Muscle layer of colon (tissue), 2 donors: ENCODE measurements around the gene IFNL2.
"Not testable (repeated sequence)": the region's sequence is repeated elsewhere in the genome, so short reads cannot be mapped to it uniquely, and the experiment has no call there.

ENCODE experiments used
- H3K27ac ChIP-seq: one replicate; pipeline ENCODE4 v1.7.0; 2013; ENCODE audit warnings: low read depth, mild to moderate bottlenecking, low read length, moderate library complexity
- H3K27me3 ChIP-seq, 2 donors: one replicate each; pipeline ENCODE4 v1.7.0; 2013; ENCODE audit warnings: low read length in 2 of 2, mild to moderate bottlenecking in 2 of 2; ENCODE audit not compliant: insufficient read depth in 2 of 2, control insufficient read depth in 1 of 2
- H3K36me3 ChIP-seq: one replicate; pipeline ENCODE4 v1.7.0; 2013; ENCODE audit warnings: mild to moderate bottlenecking, low read length; ENCODE audit not compliant: insufficient read depth
- H3K4me1 ChIP-seq: one replicate; pipeline ENCODE4 v1.7.0; 2013; ENCODE audit warnings: mild to moderate bottlenecking, low read length; ENCODE audit not compliant: insufficient read depth
- H3K4me3 ChIP-seq, 2 donors: one replicate each; pipeline ENCODE4 v1.7.0; 2013; ENCODE audit warnings: low read length in 2 of 2, low read depth in 1 of 2, mild to moderate bottlenecking in 1 of 2, moderate library complexity in 1 of 2
- H3K9ac ChIP-seq: one replicate; pipeline ENCODE4 v1.7.0; 2013; ENCODE audit warnings: low read length
- H3K9me3 ChIP-seq: one replicate; pipeline ENCODE4 v1.7.0; 2013; ENCODE audit warnings: mild to moderate bottlenecking, low read length
- donor health status: abdominal sarcoma.
- donor health status: Adenocarcinoma of cecum.

Gene IFNL2

GRCh38 chr19:39301021-39301420, 32.8 kb downstream of the IFNL2 start:
- H3K27me3 ChIP-seq, result peaks cover 5 to 26% of the 10 kb centered on the region in 2 donors
- H3K4me3 ChIP-seq, result no peak overlapping the region
- H3K9me3 ChIP-seq, result no peaks in the 10 kb centered on the region
- H3K27ac ChIP-seq, result no peak overlapping the region
- H3K36me3 ChIP-seq, result no peaks in the 10 kb centered on the region
- no peak overlapping the region for H3K9ac ChIP-seq
- H3K4me1 ChIP-seq, result no peaks in the 10 kb centered on the region

GRCh38 chr19:39301562-39301961, 33.4 kb downstream of the IFNL2 start:
- H3K9ac ChIP-seq, result no peak overlapping the region
- H3K4me1 ChIP-seq, result no peaks in the 10 kb centered on the region
- H3K27ac ChIP-seq, result no peak overlapping the region
- no peak overlapping the region for H3K4me3 ChIP-seq
- peaks cover 5 to 31% of the 10 kb centered on the region in 2 donors for H3K27me3 ChIP-seq
- H3K9me3 ChIP-seq, result no peaks in the 10 kb centered on the region
- H3K36me3 ChIP-seq, result no peaks in the 10 kb centered on the region

GRCh38 chr19:39303373-39304184, 35.4 kb downstream of the IFNL2 start:
- Histone ChIP-seq H3K27ac (no peak overlapping the region), H3K36me3 (no peaks in the 10 kb centered on the region), H3K4me1 (no peaks in the 10 kb centered on the region), H3K4me3 (no peak overlapping the region), H3K9ac (no peak overlapping the region), H3K27me3 (peaks cover 12 to 45% of the 10 kb centered on the region in 2 donors), H3K9me3 (no peaks in the 10 kb centered on the region)

GRCh38 chr19:39304185-39304513, 36.0 kb downstream of the IFNL2 start:
- no peak overlapping the region for H3K27ac ChIP-seq
- no peaks in the 10 kb centered on the region for H3K4me1 ChIP-seq
- H3K9me3 ChIP-seq, result no peaks in the 10 kb centered on the region
- peaks cover 16 to 51% of the 10 kb centered on the region in 2 donors for H3K27me3 ChIP-seq
- no peak overlapping the region for H3K9ac ChIP-seq
- no peak overlapping the region for H3K4me3 ChIP-seq
- H3K36me3 ChIP-seq, result no peaks in the 10 kb centered on the region

- H3K27me3 ChIP-seq, result peaks cover 16 to 53% of the 10 kb centered on the region in 2 donors
- no peak overlapping the region for H3K9ac ChIP-seq
- H3K4me3 ChIP-seq, result no peak overlapping the region
- H3K36me3 ChIP-seq, result no peaks in the 10 kb centered on the region
- no peaks in the 10 kb centered on the region for H3K4me1 ChIP-seq
- H3K9me3 ChIP-seq, result no peaks in the 10 kb centered on the region
- no peak overlapping the region for H3K27ac ChIP-seq
Measured at GRCh38 chr19:39304701-39305571, 36.7 kb downstream of the IFNL2 start.

- H3K9me3 ChIP-seq, result no peaks in the 10 kb centered on the region
- no peak overlapping the region for H3K9ac ChIP-seq
- H3K4me3 ChIP-seq, result no peak overlapping the region
- no peaks in the 10 kb centered on the region for H3K4me1 ChIP-seq
- H3K27me3 ChIP-seq, result peaks cover 16 to 53% of the 10 kb centered on the region in 2 donors
- no peaks in the 10 kb centered on the region for H3K36me3 ChIP-seq
- no peak overlapping the region for H3K27ac ChIP-seq
Measured at GRCh38 chr19:39306075-39306474, 37.9 kb downstream of the IFNL2 start.

- no peaks in the 10 kb centered on the region for H3K9me3 ChIP-seq
- no peaks in the 10 kb centered on the region for H3K36me3 ChIP-seq
- H3K4me3 ChIP-seq, result no peak overlapping the region
- no peak overlapping the region for H3K27ac ChIP-seq
- H3K27me3 ChIP-seq, result peaks cover 16 to 53% of the 10 kb centered on the region in 2 donors
- H3K4me1 ChIP-seq, result no peaks in the 10 kb centered on the region
- H3K9ac ChIP-seq, result no peak overlapping the region
Measured at GRCh38 chr19:39307046-39307821, 39.0 kb downstream of the IFNL2 start.

GRCh38 chr19:39307822-39308530, 39.8 kb downstream of the IFNL2 start:
- Histone ChIP-seq H3K36me3 (no peaks in the 10 kb centered on the region), H3K9me3 (no peaks in the 10 kb centered on the region), H3K27me3 (peaks cover 16 to 53% of the 10 kb centered on the region in 2 donors), H3K4me1 (no peaks in the 10 kb centered on the region), H3K9ac (no peak overlapping the region), H3K4me3 (no peak overlapping the region), H3K27ac (no peak overlapping the region)

- Histone ChIP-seq H3K9ac (no peak overlapping the region), H3K9me3 (no peaks in the 10 kb centered on the region), H3K27ac (no peak overlapping the region), H3K36me3 (no peaks in the 10 kb centered on the region), H3K4me3 (no peak overlapping the region), H3K27me3 (peaks cover 16 to 53% of the 10 kb centered on the region in 2 donors), H3K4me1 (no peaks in the 10 kb centered on the region)
Measured at GRCh38 chr19:39308531-39309304, 40.5 kb downstream of the IFNL2 start.

GRCh38 chr19:39309305-39309670, 41.1 kb downstream of the IFNL2 start:
- H3K4me3 ChIP-seq, H3K27ac ChIP-seq, H3K9me3 ChIP-seq, H3K9ac ChIP-seq, H3K36me3 ChIP-seq, H3K4me1 ChIP-seq: not testable (repeated sequence)
- peaks cover 11 to 48% of the 10 kb centered on the region in 2 donors for H3K27me3 ChIP-seq
